ENCODE results near the gene TNPO1.
"Not testable (repeated sequence)": the region's sequence is repeated elsewhere in the genome, so short reads cannot be mapped to it uniquely, and the experiment has no call there.

TNPO1 gene

DNA sequence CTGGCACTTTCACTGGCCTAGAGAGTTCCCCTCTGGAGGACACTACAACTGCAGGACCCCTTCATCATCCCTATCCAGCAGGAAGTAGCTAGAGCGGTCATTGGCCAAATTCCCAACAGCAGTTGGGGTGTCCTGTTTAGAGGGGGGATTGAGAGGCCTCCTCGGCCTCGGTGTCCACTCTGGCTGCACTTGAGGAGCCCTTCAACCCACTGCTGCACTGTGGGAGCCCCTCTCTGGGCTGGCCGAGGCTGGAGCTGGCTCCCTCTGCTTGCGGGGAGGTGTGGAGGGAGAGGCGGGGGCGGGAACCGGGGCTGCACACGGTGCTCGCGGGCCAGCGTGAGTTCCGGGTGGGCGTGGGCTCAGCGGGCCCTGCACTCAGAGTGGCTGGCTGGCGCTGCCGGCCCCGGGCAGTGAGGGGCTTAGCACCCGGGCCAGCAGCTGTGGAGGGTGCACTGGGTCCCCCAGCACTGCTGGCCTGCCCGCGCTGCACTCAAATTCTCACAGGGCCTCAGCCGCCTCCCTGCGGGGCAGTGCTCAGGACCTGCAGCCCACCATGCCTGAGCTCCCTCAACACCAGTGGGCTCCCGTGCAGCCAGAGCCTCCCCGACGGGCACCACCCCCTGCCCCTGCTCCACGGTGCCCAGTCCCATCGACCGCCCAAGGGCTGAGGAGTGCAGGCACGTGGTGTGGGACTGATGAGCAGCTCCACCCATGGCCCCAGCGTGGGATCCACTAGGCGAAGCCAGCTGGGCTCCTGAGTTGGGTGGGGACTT, 118.7 kb downstream of the TNPO1 start:
- not testable (repeated sequence) for H3K4me3 ChIP-seq; H3K9me3 ChIP-seq; H3K4me1 ChIP-seq; H3K27me3 ChIP-seq (ENCODE audit: low read depth); DNase-seq (ENCODE audit: low spot score in 2 of 2); H3K36me3 ChIP-seq (replicated peaks)
- in situ Hi-C loops (cut with MboI; ENCODE audit: low sequenced_read_pairs): loop anchor here (25.0 kb wide), 1 partner anchor 277 kb away; no protein-coding TSS in a partner anchor

DNA sequence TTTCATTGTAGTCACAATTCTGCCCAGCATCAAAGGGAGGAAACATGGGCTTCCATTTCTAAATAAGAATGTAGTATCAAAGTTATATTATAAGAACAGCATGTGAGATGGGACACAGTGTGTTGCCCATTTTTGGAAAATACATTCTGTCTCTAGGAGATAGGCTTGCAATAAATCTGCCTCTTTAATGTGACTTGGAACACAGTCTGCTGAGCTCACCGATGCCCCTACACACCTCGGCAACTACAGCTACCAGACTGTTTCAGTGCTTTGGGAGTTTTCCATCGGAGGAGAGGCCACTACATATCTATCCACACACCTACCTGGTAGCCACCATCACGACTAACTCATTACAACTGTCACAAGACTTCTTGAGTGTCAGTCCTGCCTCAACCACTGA, 120.4 kb downstream of the TNPO1 start:
- Histone ChIP-seq H3K4me1 (no peaks in the 10 kb centered on the region), H3K9me3 (no peaks in the 10 kb centered on the region), H3K27me3 (ENCODE audit: low read depth) (no peaks in the 10 kb centered on the region), H3K4me3 (no peak overlapping the region), H3K36me3 (replicated peaks) (no peaks in the 10 kb centered on the region)
- in situ Hi-C loops (cut with MboI; ENCODE audit: low sequenced_read_pairs): loop anchor here (25.0 kb wide), 1 partner anchor 275 kb away; no protein-coding TSS in a partner anchor
- no peak for DNase-seq (ENCODE audit: low spot score in 2 of 2)

DNA sequence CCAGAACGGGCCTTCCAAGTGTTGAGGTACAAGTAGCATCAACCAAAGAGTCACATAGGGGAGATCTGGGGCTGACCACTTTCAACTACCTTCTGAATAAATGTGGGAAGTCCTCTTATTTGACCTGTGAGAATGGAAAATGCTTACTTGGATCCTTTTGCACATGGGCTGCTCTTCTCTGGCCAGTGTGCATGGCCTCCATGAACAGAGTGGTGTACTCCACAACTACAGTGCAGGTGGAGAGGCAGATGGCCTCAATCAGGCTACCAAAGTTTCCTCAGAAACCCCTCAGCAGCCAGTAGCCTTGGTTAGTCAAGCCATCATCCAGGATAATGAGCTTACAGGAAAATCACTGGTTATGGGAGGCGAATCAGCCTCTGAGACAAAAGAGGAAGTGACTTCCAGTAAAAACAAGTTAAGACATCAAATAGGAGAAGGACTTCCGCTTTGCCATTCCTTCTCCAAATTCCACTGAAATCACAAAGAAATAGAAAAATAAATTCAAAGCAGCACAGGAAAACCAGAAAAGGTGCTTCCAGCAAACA, 121.1 kb downstream of the TNPO1 start:
- in situ Hi-C loops (cut with MboI; ENCODE audit: low sequenced_read_pairs): loop anchor here (25.0 kb wide), 1 partner anchor 275 kb away; no protein-coding TSS in a partner anchor
- no peak for DNase-seq (ENCODE audit: low spot score in 2 of 2)
- Histone ChIP-seq H3K9me3 (no peaks in the 10 kb centered on the region), H3K36me3 (replicated peaks) (no peaks in the 10 kb centered on the region), H3K4me1 (no peaks in the 10 kb centered on the region), H3K4me3 (no peak overlapping the region), H3K27me3 (ENCODE audit: low read depth) (no peaks in the 10 kb centered on the region)

DNA sequence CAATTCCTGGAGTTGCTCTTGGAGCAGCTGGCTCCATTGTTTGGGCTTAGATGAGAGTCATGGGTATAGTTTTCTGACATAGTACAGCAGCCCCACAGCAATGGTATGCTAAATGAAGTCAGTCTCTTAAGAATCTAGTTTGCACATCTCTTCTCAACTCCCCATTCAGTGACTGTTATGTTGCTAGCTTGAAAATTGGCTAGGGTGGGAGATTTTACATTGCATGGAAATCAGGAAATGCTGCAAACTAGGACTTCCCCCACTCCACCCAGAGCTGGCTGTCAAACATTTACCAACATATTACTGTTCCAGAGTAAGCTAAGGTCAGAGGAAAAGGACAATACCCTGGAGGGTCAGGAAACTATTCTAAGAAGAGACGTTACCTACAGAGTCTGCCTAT, 121.7 kb downstream of the TNPO1 start:
- Histone ChIP-seq H3K4me3 (no peak overlapping the region), H3K9me3 (no peaks in the 10 kb centered on the region), H3K36me3 (replicated peaks) (no peaks in the 10 kb centered on the region), H3K27me3 (ENCODE audit: low read depth) (no peaks in the 10 kb centered on the region), H3K4me1 (no peaks in the 10 kb centered on the region)
- in situ Hi-C loops (cut with MboI; ENCODE audit: low sequenced_read_pairs): loop anchor here (25.0 kb wide), 1 partner anchor 274 kb away; no protein-coding TSS in a partner anchor
- no peak for DNase-seq (ENCODE audit: low spot score in 2 of 2)

DNA sequence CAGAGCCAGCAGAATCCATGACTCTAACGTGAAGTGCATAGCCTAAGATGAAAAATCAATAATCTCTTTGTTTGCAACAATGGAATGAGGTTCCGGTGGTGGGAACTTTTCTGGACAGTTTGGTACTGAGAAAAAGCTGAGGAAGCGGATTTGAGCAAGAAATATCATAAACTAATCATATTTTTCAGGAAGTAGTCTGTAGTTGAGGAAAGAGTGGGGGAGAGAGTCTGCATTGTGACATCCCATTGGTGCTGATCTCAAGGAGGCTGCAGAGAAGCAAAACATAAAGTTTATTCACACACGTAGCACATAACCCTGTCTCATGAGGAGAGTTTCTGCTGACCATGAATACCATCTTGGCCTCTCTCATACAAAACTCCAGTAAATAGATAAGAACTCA, 123.6 kb downstream of the TNPO1 start:
- no peak for DNase-seq (ENCODE audit: low spot score in 2 of 2)
- H3K4me1 ChIP-seq: no peaks in the 10 kb centered on the region
- in situ Hi-C loops (cut with MboI; ENCODE audit: low sequenced_read_pairs): loop anchor here (25.0 kb wide), 1 partner anchor 272 kb away; no protein-coding TSS in a partner anchor
- H3K4me3 ChIP-seq: no peak overlapping the region
- no peaks in the 10 kb centered on the region for H3K27me3 ChIP-seq (ENCODE audit: low read depth)
- no peaks in the 10 kb centered on the region for H3K36me3 ChIP-seq (replicated peaks)
- no peaks in the 10 kb centered on the region for H3K9me3 ChIP-seq

DNA sequence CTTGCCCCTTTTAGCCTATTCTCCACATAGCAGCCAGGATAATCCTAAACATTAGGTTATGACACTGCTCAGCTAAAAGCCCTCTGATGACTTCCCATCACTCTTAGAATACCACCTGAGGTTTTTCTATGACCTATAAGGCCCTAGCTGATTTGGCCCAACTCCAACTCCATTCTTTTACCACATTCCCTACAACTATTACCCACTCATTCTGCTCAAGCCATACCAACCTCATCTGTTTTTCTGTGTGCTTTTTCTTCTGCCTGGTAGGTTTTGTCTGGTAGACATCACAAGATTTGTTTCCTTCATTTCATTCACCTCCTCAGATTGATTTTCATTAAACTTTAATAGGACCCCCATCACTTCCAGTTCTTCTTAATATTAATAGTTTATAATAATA, 126.8 kb downstream of the TNPO1 start:
- Histone ChIP-seq H3K4me1 (no peaks in the 10 kb centered on the region), H3K4me3 (no peak overlapping the region), H3K9me3 (no peaks in the 10 kb centered on the region), H3K36me3 (replicated peaks) (no peaks in the 10 kb centered on the region), H3K27me3 (ENCODE audit: low read depth) (no peaks in the 10 kb centered on the region)
- in situ Hi-C loops (cut with MboI; ENCODE audit: low sequenced_read_pairs): loop anchor here (25.0 kb wide), 1 partner anchor 269 kb away; no protein-coding TSS in a partner anchor
- no peak for DNase-seq (ENCODE audit: low spot score in 2 of 2)

DNA sequence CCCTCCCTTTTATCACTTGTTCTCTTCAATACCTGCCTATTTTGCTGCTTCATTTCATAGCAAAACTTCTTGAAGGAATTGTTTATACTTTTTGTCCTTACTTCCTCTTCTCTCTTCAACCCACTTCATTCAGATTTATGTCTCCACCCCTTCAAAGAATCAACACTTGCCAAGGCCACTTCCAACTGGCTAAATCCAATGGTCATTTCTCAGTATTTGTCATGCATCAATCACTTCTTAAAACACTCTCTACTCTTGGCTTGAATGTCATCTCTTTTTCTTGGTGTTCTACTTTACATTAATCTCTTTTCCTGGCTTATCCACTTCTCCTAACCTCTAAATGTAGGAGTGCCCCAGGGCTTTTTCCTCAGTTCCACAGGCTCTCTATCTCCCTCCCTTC, 131.0 kb downstream of the TNPO1 start:
- in situ Hi-C loops (cut with MboI; ENCODE audit: low sequenced_read_pairs): loop anchor here (25.0 kb wide), 1 partner anchor 265 kb away; no protein-coding TSS in a partner anchor
- Histone ChIP-seq H3K4me3 (no peak overlapping the region), H3K9me3 (no peaks in the 10 kb centered on the region), H3K36me3 (replicated peaks) (no peaks in the 10 kb centered on the region), H3K27me3 (ENCODE audit: low read depth) (no peaks in the 10 kb centered on the region), H3K4me1 (no peaks in the 10 kb centered on the region)
- no peak for DNase-seq (ENCODE audit: low spot score in 2 of 2)

DNA sequence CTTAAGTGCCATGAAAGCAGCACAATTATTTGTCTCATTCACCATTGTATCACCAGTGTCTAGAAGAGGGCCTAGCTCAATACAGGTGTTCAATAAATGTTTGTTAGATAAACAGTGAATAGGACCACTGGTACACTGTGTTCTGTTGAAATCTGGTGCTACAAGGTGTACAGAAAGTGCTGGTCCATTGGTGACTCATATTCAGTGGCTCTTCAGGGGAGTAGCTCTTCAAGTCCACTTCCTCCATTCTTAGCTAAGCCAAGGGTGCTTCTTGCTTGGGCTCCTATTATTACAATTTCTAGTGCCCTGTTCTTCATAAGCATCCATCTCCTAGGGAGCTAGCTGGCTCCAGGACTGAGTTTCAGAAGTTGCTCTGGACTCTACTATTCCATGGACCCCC, 133.0 kb downstream of the TNPO1 start:
- no peaks in the 10 kb centered on the region for H3K9me3 ChIP-seq
- H3K4me3 ChIP-seq: no peak overlapping the region
- in situ Hi-C loops (cut with MboI; ENCODE audit: low sequenced_read_pairs): loop anchor here (25.0 kb wide), 1 partner anchor 263 kb away; no protein-coding TSS in a partner anchor
- H3K4me1 ChIP-seq: peaks cover 9% of the 10 kb centered on the region
- DNase-seq (ENCODE audit: low spot score in 2 of 2): no peak
- no peaks in the 10 kb centered on the region for H3K36me3 ChIP-seq (replicated peaks)
- no peaks in the 10 kb centered on the region for H3K27me3 ChIP-seq (ENCODE audit: low read depth)

DNA sequence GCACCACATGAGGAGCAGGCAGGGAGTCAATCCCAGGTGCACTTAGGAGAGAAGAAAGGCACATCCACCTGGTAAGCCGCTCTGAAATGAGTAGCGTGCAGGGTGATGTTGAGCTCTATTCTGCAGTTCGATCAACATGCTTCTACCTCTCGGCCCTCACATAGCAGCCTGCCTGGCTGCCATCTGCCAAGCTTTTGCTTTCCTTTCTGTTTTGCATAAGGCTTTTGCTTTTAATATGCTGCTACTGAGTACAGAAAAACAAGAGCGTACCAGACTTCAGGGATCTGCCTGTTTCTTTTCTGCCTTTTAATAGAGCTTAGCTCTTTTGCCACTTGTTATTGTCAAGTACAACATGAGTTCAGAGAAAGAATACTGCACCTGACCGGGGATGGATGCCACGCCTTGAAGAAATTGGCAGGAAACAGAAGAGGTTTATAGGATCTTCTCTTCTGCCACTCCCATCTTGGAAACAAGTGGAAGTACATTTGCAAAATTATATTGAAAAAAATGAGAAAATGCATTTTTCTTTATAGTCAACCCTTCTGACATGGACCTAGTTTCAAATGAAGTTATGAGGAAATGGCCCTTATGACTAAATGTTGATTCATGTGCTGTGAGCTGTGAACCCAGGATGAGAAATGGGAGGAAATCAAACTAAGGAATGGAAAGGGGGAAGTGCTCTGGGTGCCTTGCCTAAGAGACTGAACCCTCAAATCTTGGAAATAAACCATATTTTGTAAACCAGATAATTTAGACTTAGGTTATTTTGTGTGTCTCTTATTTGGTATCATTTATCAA, 135.4 kb downstream of the TNPO1 start:
- H3K9me3 ChIP-seq: no peaks in the 10 kb centered on the region
- in situ Hi-C loops (cut with MboI; ENCODE audit: low sequenced_read_pairs): no loop called here
- no peak for DNase-seq (ENCODE audit: low spot score in 2 of 2)
- no peaks in the 10 kb centered on the region for H3K36me3 ChIP-seq (replicated peaks)
- H3K4me3 ChIP-seq: no peak overlapping the region
- H3K4me1 ChIP-seq: peaks cover 19% of the 10 kb centered on the region
- no peaks in the 10 kb centered on the region for H3K27me3 ChIP-seq (ENCODE audit: low read depth)

DNA sequence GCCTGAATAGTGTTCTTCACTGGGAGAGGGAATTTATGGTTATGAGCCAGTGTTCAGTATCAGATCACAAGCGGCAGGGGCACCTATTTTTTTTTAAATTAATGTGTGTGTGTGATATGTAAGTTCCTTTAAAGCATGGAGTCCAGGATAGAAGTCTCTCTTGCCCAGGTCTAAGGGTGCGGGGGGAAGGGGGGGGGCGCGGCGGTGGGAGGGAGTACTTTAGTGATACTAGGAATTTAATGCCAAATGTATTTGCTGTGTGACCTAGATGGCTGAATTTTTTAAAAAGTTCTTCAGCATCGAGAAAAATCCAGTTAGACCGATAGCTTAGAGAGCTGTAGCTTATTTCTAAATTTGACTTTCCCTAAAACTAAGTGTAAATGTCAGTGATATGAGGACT, 137.9 kb downstream of the TNPO1 start:
- in situ Hi-C loops (cut with MboI; ENCODE audit: low sequenced_read_pairs): no loop called here
- H3K4me3 ChIP-seq: peak overlapping the region; percentile 51; the same call in 1 of the 2 replicates
- peaks cover 19% of the 10 kb centered on the region for H3K4me1 ChIP-seq
- no peaks in the 10 kb centered on the region for H3K36me3 ChIP-seq (replicated peaks)
- DNase-seq (ENCODE audit: low spot score in 2 of 2): no peak
- no peaks in the 10 kb centered on the region for H3K27me3 ChIP-seq (ENCODE audit: low read depth)
- H3K9me3 ChIP-seq: no peaks in the 10 kb centered on the region

DNA sequence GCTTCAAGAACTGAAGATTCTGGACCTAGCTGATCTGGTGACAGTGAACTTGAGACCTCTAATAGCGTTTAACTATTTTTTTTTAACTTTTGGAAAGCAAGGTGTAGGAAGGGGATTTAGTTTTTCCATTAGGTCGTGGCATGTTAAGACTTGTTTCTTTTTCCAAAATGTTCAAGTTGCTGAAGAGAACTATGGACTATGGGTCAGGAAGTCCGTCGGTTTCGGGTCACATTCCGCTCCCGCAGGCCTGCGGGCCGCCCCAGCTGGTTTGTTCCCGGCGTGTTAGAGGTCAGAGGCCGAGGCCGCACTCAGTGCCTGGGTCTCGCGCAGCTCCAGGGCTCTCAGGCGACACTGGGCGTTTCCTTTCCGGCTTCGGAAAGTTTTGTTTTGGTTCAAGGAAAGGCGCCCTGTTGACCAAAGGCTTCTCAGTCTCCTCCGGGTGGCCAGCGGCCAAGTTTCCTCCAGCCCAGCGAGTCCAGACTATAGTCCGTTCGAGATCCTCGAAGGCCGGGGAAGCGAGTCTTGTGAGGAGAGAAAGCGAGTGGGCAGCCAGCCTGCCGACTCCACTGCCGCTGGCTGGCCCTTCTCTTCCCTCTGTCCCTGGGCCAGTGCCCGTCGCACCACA, 138.8 kb downstream of the TNPO1 start:
- no peak for DNase-seq (ENCODE audit: low spot score in 2 of 2)
- Histone ChIP-seq H3K36me3 (replicated peaks) (no peaks in the 10 kb centered on the region), H3K4me1 (peaks cover 19% of the 10 kb centered on the region), H3K9me3 (no peaks in the 10 kb centered on the region), H3K4me3 (peak overlapping the region; percentile 51), H3K27me3 (ENCODE audit: low read depth) (no peaks in the 10 kb centered on the region)
- in situ Hi-C loops (cut with MboI; ENCODE audit: low sequenced_read_pairs): no loop called here

DNA sequence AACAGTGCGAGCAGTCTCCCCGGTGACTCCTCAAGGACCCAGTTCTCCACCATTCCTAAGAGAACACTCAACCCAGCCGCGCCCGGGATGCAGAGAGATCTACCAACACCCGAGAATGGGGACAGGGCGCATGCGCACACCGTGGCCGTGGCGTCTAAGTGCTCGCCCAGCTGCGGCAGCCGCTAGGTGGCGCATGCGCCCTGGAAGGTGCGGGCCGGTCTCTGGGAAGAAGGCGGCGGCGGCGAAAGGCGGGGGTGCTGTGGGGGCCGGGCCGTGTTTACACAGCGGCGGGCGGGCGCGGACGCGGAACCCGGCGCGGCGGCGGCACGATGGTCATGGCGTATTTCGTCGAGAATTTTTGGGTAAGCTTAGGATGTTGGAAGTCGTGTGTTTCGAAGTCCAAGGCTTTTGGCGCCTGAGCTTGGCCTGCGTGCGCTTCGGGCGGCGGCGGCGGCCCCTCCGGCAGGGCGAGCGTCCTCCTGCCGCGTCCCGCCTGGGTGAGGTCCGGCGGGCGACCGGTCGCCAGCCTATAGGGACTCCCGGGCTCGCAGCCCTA, 139.4 kb downstream of the TNPO1 start, which contains the start of gene FCHO2:
FCHO2 (plus strand) TSS at position 274 of the 556 bp plus-strand sequence; CDS start at position 330, 56 bp downstream.
- in situ Hi-C loops (cut with MboI; ENCODE audit: low sequenced_read_pairs): no loop called here
- DNase-seq (ENCODE audit: low spot score in 2 of 2): peak; percentile 85 to 99
- H3K4me3 ChIP-seq: peak within 1 kb of the TSS; percentile 51
- H3K36me3 ChIP-seq (replicated peaks): no peaks in the 10 kb centered on the region
- H3K9me3 ChIP-seq: no peaks in the 10 kb centered on the region
- H3K27me3 ChIP-seq (ENCODE audit: low read depth): no peaks in the 10 kb centered on the region
- H3K4me1 ChIP-seq: peaks cover 19% of the 10 kb centered on the region
